B cell (primary cell): ENCODE data around the gene TMEM185B. TPM values are rescaled to one million over a fixed set of nuclear protein-coding genes. Genes with fewer than 3 reads are reported as not detected.
A peak's percentile ranks its signal among the peaks of the same experiment; 100 is the strongest.

Experiments
- ATAC-seq: fragments of 200-7000 bp; cut with Tn5 transposase; one replicate; pipeline ENCODE4 v1.10.0; 2021; ENCODE audit warnings: low read depth, mild to moderate bottlenecking, moderate number of reproducible peaks, moderate library complexity
- CTCF ChIA-PET: fragments of 350-600 bp; sonication (Branson Sonifier 250); formaldehyde crosslinking; loops from one replicate; lab custom pipeline; 2021; ENCODE audit warnings: antibody characterized with exemption, inconsistent platforms; lab: Charles Lee
- POLR2A ChIA-PET: fragments of 350-600 bp; sonication (Branson Sonifier 250); formaldehyde crosslinking; loops from one replicate; lab custom pipeline; 2021; ENCODE audit warnings: antibody characterized with exemption; lab: Charles Lee
- DNase-seq: peaks from one replicate; pipeline ENCODE4 v3.0.0; 2013
- H2AFZ ChIP-seq: 2 replicates; pipeline ENCODE4 v1.6.1; 2012; ENCODE audit warnings: mild to moderate bottlenecking, low read depth, low read length; ENCODE audit not compliant: insufficient read depth, poor library complexity, severe bottlenecking
- H3K27ac ChIP-seq, 2 donors: 1 replicate in 1 of 2; 2 replicates in 1 of 2; pipeline ENCODE4 v1.5.1; 2012 to 2013; ENCODE audit warnings: low read length in 2 of 2, mild to moderate bottlenecking in 2 of 2, moderate library complexity in 1 of 2
- H3K27me3 ChIP-seq, 4 experiments: fragments of 200-600 bp in 1 of 4; sonication (generic) in 1 of 4; replicated peaks in 1 of 4; 1 replicate in 2 of 4; 2 replicates in 2 of 4; pipeline versions ENCODE4 v1.6.1 to v1.7.0; 2013 to 2016; ENCODE audit warnings: low read length in 3 of 4, mild to moderate bottlenecking in 2 of 4, mixed read lengths in 1 of 4, moderate library complexity in 1 of 4; ENCODE audit not compliant: insufficient read depth in 4 of 4, control insufficient read depth in 3 of 4; ENCODE audit errors: control extremely low read depth in 1 of 4
- H3K36me3 ChIP-seq, 2 experiments: replicated peaks in 1 of 2; 1 replicate in 1 of 2; 2 replicates in 1 of 2; pipeline versions ENCODE4 v1.6.1 to v1.7.1; 2013; ENCODE audit warnings: low read length in 1 of 2; ENCODE audit not compliant: insufficient read depth in 2 of 2, control insufficient read depth in 1 of 2; ENCODE audit errors: control extremely low read depth in 1 of 2, extremely low read depth in 1 of 2
- H3K4me1 ChIP-seq, 2 donors: fragments of 200-600 bp in 1 of 2; sonication (generic) in 1 of 2; 1 replicate in 1 of 2; 2 replicates in 1 of 2; pipeline versions ENCODE4 v1.5.1 to v1.6.1; 2013 to 2017; ENCODE audit warnings: low read length in 2 of 2; ENCODE audit not compliant: control insufficient read depth in 2 of 2, insufficient read depth in 2 of 2
- H3K4me2 ChIP-seq: replicated peaks from 2 replicates; pipeline ENCODE3; 2012; ENCODE audit warnings: mild to moderate bottlenecking, low read depth, low read length; ENCODE audit not compliant: poor library complexity, severe bottlenecking
- H3K4me3 ChIP-seq, 5 experiments: fragments of 200-600 bp in 1 of 5; sonication (generic) in 1 of 5; 1 replicate in 3 of 5; 2 replicates in 2 of 5; pipeline versions ENCODE4 v1.5.1 to v1.7.0; 2011 to 2016; ENCODE audit warnings: low read length in 4 of 5, mild to moderate bottlenecking in 4 of 5, low read depth in 2 of 5, control low read depth in 1 of 5, moderate library complexity in 1 of 5; ENCODE audit not compliant: insufficient read depth in 1 of 5; ENCODE audit errors: control extremely low read depth in 1 of 5, extremely low read depth in 1 of 5
- H3K79me2 ChIP-seq: fragments of 200-600 bp; sonication (generic); one replicate; pipeline ENCODE4 v1.6.0; 2016; ENCODE audit warnings: low read length; ENCODE audit not compliant: control insufficient read depth, insufficient read depth
- H3K9ac ChIP-seq: fragments of 200-600 bp; sonication (generic); 2 replicates; pipeline ENCODE4 v1.6.1; 2017; ENCODE audit warnings: mild to moderate bottlenecking, low read length, moderate library complexity
- H3K9me3 ChIP-seq, 3 donors: one replicate each; pipeline versions ENCODE4 v1.6.1 to v1.7.1; 2013; ENCODE audit warnings: low read length in 2 of 3; ENCODE audit not compliant: control insufficient read depth in 2 of 3, insufficient read depth in 1 of 3; ENCODE audit errors: control extremely low read depth in 1 of 3
- H4K20me1 ChIP-seq: 2 replicates; pipeline ENCODE4 v1.6.0; 2012; ENCODE audit warnings: mild to moderate bottlenecking, low read length; ENCODE audit not compliant: insufficient read depth, control insufficient read depth, poor library complexity, severe bottlenecking
- H3K27ac Mint-ChIP-seq: one replicate; pipeline ENCODE4 v1.8.0; 2021; ENCODE audit warnings: mixed read lengths
- H3K27me3 Mint-ChIP-seq: one replicate; pipeline ENCODE4 v1.8.0; 2021; ENCODE audit warnings: mixed read lengths
- H3K4me1 Mint-ChIP-seq: one replicate; pipeline ENCODE4 v1.8.0; 2021; ENCODE audit warnings: mixed read lengths
- H3K4me3 Mint-ChIP-seq: one replicate; pipeline ENCODE4 v1.8.0; 2021; ENCODE audit warnings: mixed read lengths
- H3K9me3 Mint-ChIP-seq: one replicate; pipeline ENCODE4 v1.8.0; 2022; ENCODE audit warnings: mixed read lengths; ENCODE audit not compliant: insufficient read depth
- EZH2 ChIP-seq: IDR thresholded peaks from 2 replicates; pipeline ENCODE4 v1.6.1; 2012; ENCODE audit warnings: borderline replicate concordance, low read depth, mild to moderate bottlenecking, moderate library complexity, low read length; ENCODE audit not compliant: insufficient read depth, poor library complexity, severe bottlenecking
- WGBS: methylation state at CpG from one replicate; pipeline ENCODE4 v1.1.5; 2013; ENCODE audit warnings: missing lambda C conversion rate; ENCODE audit not compliant: insufficient coverage; 5-methylcytosine and 5-hydroxymethylcytosine counted together
- intact Hi-C: fragments of 100-400 bp; cut with micrococcal nuclease; formaldehyde crosslinking; loops from one replicate; pipeline ENCODE4 v1.10.0; 2022
- polyA plus RNA-seq: library from polyadenylated mRNA; depleted of rRNA; stranded (reverse); fragments of >200 nt; gene quantifications from 2 replicates; pipeline ENCODE4 v1.2.3, GENCODE V29; 2012
- total RNA-seq, 2 donors: library from RNA; stranded (reverse); fragments of 120-200 nt in 1 of 2; gene quantifications; 1 replicate in 1 of 2; 2 replicates in 1 of 2; pipeline versions ENCODE4 v1.2.3 to v1.2.4, GENCODE V29; 2013 to 2022
- TF ChIP-seq, protein P1 (sequence below): fragments of 200-600 bp; IDR thresholded peaks from one replicate; pipeline ENCODE4 v1.8.0; 2022; ENCODE audit warnings: antibody characterized with exemption, mild to moderate bottlenecking

The TMEM185B gene
- total and polyA plus RNA-seq, 2 donors (not counting 1 experiment from before 2014, with no cell fraction given): 29.6 to 36.4 TPM

DNA sequence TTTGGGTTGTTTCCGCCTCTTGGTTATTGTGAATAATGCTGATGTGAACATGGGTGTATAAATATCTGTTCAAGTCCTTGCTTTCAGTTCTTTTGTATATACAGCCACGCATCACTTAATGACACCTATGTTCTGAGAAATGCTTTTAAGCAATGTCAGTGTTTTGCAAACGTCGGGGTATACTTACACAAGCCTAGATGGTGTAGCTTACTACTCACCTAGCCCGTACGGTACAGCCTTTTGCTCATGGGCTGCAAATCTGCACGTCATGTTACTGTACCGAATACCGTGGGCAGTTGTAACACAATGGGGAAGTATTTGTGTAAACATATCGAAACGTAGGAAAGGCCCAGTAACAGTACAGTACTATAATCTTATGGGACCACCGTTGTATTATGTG lies 41.8 kb upstream of the TMEM185B start:
- Mint-ChIP-seq H3K27me3 (no peaks in the 10 kb centered on the region), H3K9me3 (peaks cover 2% of the 10 kb centered on the region), H3K4me3 (peak overlapping the region; percentile 60), H3K27ac (no peak overlapping the region), H3K4me1 (peaks cover 38% of the 10 kb centered on the region)
- ATAC-seq (no peak), DNase-seq (no peak)
- peak overlapping the region; percentile 16 for H3K9ac ChIP-seq
- H3K4me3 ChIP-seq: peak overlapping the region in 1 of 5 experiments; percentile 6
- CTCF ChIA-PET: no interaction called here
- peak overlapping the region; percentile 24 for H2AFZ ChIP-seq
- H3K27me3 ChIP-seq: no peaks in the 10 kb centered on the region
- H3K36me3 ChIP-seq: peaks cover 0 to 4% of the 10 kb centered on the region in 2 experiments
- intact Hi-C loops: loop anchor here (1.0 kb wide), 1 partner anchor 12 kb away; no protein-coding TSS in a partner anchor
- POLR2A ChIA-PET: no interaction called here
- peaks cover 37 to 46% of the 10 kb centered on the region in 2 donors for H3K4me1 ChIP-seq
- peaks cover 71% of the 10 kb centered on the region for H4K20me1 ChIP-seq
- peaks cover 0 to 13% (median 10%) of the 10 kb centered on the region in 3 donors for H3K9me3 ChIP-seq
- H3K79me2 ChIP-seq: peaks cover 89% of the 10 kb centered on the region
- H3K4me2 ChIP-seq: peak overlapping the region; percentile 42
- TF ChIP-seq, protein P1, sequence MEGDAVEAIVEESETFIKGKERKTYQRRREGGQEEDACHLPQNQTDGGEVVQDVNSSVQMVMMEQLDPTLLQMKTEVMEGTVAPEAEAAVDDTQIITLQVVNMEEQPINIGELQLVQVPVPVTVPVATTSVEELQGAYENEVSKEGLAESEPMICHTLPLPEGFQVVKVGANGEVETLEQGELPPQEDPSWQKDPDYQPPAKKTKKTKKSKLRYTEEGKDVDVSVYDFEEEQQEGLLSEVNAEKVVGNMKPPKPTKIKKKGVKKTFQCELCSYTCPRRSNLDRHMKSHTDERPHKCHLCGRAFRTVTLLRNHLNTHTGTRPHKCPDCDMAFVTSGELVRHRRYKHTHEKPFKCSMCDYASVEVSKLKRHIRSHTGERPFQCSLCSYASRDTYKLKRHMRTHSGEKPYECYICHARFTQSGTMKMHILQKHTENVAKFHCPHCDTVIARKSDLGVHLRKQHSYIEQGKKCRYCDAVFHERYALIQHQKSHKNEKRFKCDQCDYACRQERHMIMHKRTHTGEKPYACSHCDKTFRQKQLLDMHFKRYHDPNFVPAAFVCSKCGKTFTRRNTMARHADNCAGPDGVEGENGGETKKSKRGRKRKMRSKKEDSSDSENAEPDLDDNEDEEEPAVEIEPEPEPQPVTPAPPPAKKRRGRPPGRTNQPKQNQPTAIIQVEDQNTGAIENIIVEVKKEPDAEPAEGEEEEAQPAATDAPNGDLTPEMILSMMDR: no peak
- TF ChIP-seq EZH2: no peak
- no peak overlapping the region for H3K27ac ChIP-seq
- no CpG with 5 or more reads among the region's 12 CpGs for WGBS

DNA sequence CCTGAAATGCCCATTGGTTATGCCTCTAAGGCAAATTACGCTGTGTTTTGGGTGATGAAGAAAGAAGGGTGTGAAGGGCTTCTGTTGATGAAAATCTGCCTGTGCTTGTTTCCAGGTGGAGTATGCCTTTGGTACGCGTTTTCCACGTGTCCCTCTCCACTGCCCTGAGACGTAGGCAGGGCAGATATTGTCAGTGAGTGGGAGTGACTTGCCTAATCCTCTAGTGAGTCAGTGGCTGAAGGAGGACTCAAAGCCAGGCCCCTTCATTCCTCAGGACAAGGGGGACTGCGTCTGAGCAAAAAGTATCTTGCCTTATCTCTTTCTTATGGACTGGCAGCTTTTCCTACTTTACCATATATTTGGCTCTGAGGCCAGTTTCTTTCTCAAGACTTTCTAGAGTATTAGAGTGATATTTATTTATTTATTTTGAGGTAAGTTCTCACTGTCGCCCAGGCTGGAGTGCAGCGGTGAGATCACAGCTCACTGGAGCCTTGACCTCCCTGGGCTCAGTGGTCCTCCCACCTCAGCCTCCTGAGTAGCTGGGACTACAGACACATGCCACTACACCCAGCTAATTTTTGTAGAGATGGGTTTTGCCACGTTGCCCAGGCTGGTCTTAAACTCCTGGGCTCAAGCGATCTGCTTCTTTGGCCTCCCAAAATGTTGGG lies 39.7 kb upstream of the TMEM185B start:
- ChIA-PET CTCF (interaction anchor here (0.9 kb wide), 1 partner anchor 50 kb away, joined by 3 read pairs; no protein-coding TSS in a partner anchor), POLR2A (no interaction called here)
- H3K4me1 ChIP-seq: peaks cover 29 to 44% of the 10 kb centered on the region in 2 donors
- H3K36me3 ChIP-seq: peaks cover 0 to 3% of the 10 kb centered on the region in 2 experiments
- H3K9me3 ChIP-seq: peaks cover 0 to 16% (median 7%) of the 10 kb centered on the region in 3 donors
- peaks cover 79% of the 10 kb centered on the region for H3K79me2 ChIP-seq
- TF ChIP-seq, protein P1: no peak
- TF ChIP-seq EZH2: no peak
- H3K4me3 Mint-ChIP-seq: no peak overlapping the region
- H3K27me3 Mint-ChIP-seq: no peaks in the 10 kb centered on the region
- no peak overlapping the region for H3K9ac ChIP-seq
- H3K27me3 ChIP-seq: no peaks in the 10 kb centered on the region
- intact Hi-C loops: no loop called here
- no peak overlapping the region for H3K4me3 ChIP-seq
- H2AFZ ChIP-seq: no peak overlapping the region
- H3K4me2 ChIP-seq: no peak overlapping the region
- WGBS: 80% methylated on average over 7 of the region's 10 CpGs
- DNase-seq: no peak
- peaks cover 62% of the 10 kb centered on the region for H4K20me1 ChIP-seq
- no peak overlapping the region for H3K27ac Mint-ChIP-seq
- H3K4me1 Mint-ChIP-seq: peaks cover 30% of the 10 kb centered on the region
- H3K27ac ChIP-seq: no peak overlapping the region
- no peak for ATAC-seq
- peaks cover 4% of the 10 kb centered on the region for H3K9me3 Mint-ChIP-seq
